ENCODE results near the gene HSPA6. TPM values are rescaled to one million over a fixed set of nuclear protein-coding genes. Genes with fewer than 3 reads are reported as not detected.

The HSPA6 gene
- total and polyA plus RNA-seq, 10 of the 15 experiments (the other 5 are each of a cell fraction or from before 2014, with no cell fraction given): 0.05 to 8.8 (median 0.66) TPM

- in situ Hi-C loops (cut with MboI): no loop called here
- ChIA-PET RAD21 (ENCODE audit: unreplicated experiment) (no interaction called here), SMC1A (ENCODE audit: uncharacterized antibody, unreplicated experiment) (interaction anchor here (1.5 kb wide), 1 partner anchor 237 kb away, joined by 3 read pairs; no protein-coding TSS in a partner anchor), CTCF (interaction anchor here (2.2 kb wide), 1 partner anchor 13 kb away, joined by 10 read pairs; no protein-coding TSS in a partner anchor), POLR2A (no interaction called here)
- FAIRE-seq (no peak), DNase-seq (ENCODE audit: low read depth, low spot score) (no peak), ATAC-seq (no peak)
- Histone ChIP-seq H3K4me2 (ENCODE audit: control insufficient read depth, insufficient read depth) (no peak overlapping the region), H4K20me1 (ENCODE audit: control insufficient read depth, insufficient read depth) (no peaks in the 10 kb centered on the region), H3K4me1 (ENCODE audit: control insufficient read depth, insufficient read depth, low read length) (peaks cover 7% of the 10 kb centered on the region), H3K4me3 (no peak overlapping the region), H3K9me3 (replicated peaks; ENCODE audit: control insufficient read depth, insufficient read depth, low read length) (no peaks in the 10 kb centered on the region), H3K27me3 (replicated peaks in 1 of 2; ENCODE audit: control insufficient read depth in 2 of 2, insufficient read depth in 2 of 2, low read length in 1 of 2) (no peaks in the 10 kb centered on the region), H3K36me3 (ENCODE audit: control insufficient read depth in 2 of 2, insufficient read depth in 2 of 2, low read length in 1 of 2) (no peaks in the 10 kb centered on the region), H3K27ac (ENCODE audit: control insufficient read depth, insufficient read depth) (no peak overlapping the region), H3K79me2 (ENCODE audit: control insufficient read depth, insufficient read depth, low read length) (no peaks in the 10 kb centered on the region), H3K9ac (ENCODE audit: control insufficient read depth, insufficient read depth, low read length) (no peak overlapping the region), H2AFZ (ENCODE audit: control insufficient read depth, low read depth, low read length) (no peak overlapping the region)
- TF ChIP-seq MLLT1 (IDR thresholded peaks at IDR 0.05) (no peak), RUNX3 (IDR thresholded peaks at IDR 0.05; ENCODE audit: low read length) (no peak), CBX3 (IDR thresholded peaks at IDR 0.05; ENCODE audit: borderline replicate concordance, low read depth) (no peak), NFXL1 (IDR thresholded peaks at IDR 0.05; ENCODE audit: borderline replicate concordance) (no peak), JUND (IDR thresholded peaks at IDR 0.05; ENCODE audit: low read depth, low read length) (no peak), ATF3 (IDR thresholded peaks at IDR 0.05; ENCODE audit: borderline replicate concordance, extremely low read depth, low read depth, low read length) (no peak), NKRF (conservative IDR thresholded peaks at IDR 0.05) (no peak), CHD4 (IDR thresholded peaks at IDR 0.05) (no peak)
- intact Hi-C loops (cut with micrococcal nuclease; ENCODE audit: unreplicated experiment): no loop called here
- WGBS (ENCODE audit: insufficient coverage, insufficient replicate concordance, low lambda C conversion rate, missing lambda C conversion rate): 38% methylated on average over 1 of the region's 1 CpG
- BruUV-seq (replicated peaks): no TSS peak
Observed at GRCh38 chr1:161501234-161501633, 23.1 kb upstream of the HSPA6 start.

Measured in GM12878 (cell line).